CD14-positive monocyte (primary cell): ENCODE measurements around the gene C5orf15. TPM values are rescaled to one million over a fixed set of nuclear protein-coding genes. Genes with fewer than 3 reads are reported as not detected.

Experiments
- DNase-seq, 3 donors: peaks; one replicate each; pipeline ENCODE4 v3.0.0-alpha.2; 2011 to 2022
- H2AFZ ChIP-seq: 2 replicates; pipeline ENCODE4 v1.6.0; 2012; ENCODE audit warnings: mild to moderate bottlenecking, low read depth, low read length, inconsistent platforms; ENCODE audit not compliant: insufficient read depth, poor library complexity, severe bottlenecking
- H3K27ac ChIP-seq, 2 donors: 1 replicate in 1 of 2; 2 replicates in 1 of 2; pipeline ENCODE4 v1.5.1; 2012 to 2013; ENCODE audit warnings: low read length in 2 of 2, control low read depth in 1 of 2, inconsistent platforms in 1 of 2, low read depth in 1 of 2, mild to moderate bottlenecking in 1 of 2
- H3K27me3 ChIP-seq, 2 donors: one replicate each; pipeline versions ENCODE4 v1.6.0 to v1.6.1; 2011 to 2013; ENCODE audit warnings: low read length in 2 of 2; ENCODE audit not compliant: control insufficient read depth in 2 of 2, insufficient read depth in 2 of 2
- H3K36me3 ChIP-seq, 2 donors: replicated peaks in 1 of 2; 1 replicate in 1 of 2; 2 replicates in 1 of 2; pipeline versions ENCODE4 v1.5.1 to v1.6.1; 2012 to 2013; ENCODE audit warnings: low read length in 2 of 2, control low read depth in 1 of 2, inconsistent platforms in 1 of 2, mild to moderate bottlenecking in 1 of 2; ENCODE audit not compliant: insufficient read depth in 2 of 2, control insufficient read depth in 1 of 2
- H3K4me1 ChIP-seq, 2 donors: 1 replicate in 1 of 2; 2 replicates in 1 of 2; pipeline versions ENCODE4 v1.5.1 to v1.6.1; 2012 to 2013; ENCODE audit warnings: low read length in 2 of 2, control low read depth in 1 of 2, inconsistent platforms in 1 of 2, mild to moderate bottlenecking in 1 of 2, moderate library complexity in 1 of 2; ENCODE audit not compliant: insufficient read depth in 2 of 2, control insufficient read depth in 1 of 2
- H3K4me2 ChIP-seq: replicated peaks from 2 replicates; pipeline ENCODE3; 2012; ENCODE audit warnings: low read length, moderate library complexity, mild to moderate bottlenecking; ENCODE audit not compliant: poor library complexity, severe bottlenecking; ENCODE audit errors: extremely low read depth
- H3K4me3 ChIP-seq, 3 experiments: fragments of 200-600 bp in 1 of 3; sonication (generic) in 1 of 3; replicated peaks in 1 of 3; 1 replicate in 2 of 3; 2 replicates in 1 of 3; pipeline ENCODE4 v1.5.1; 2011 to 2013; ENCODE audit warnings: low read length in 3 of 3, mild to moderate bottlenecking in 3 of 3, control low read depth in 2 of 3, low read depth in 2 of 3, inconsistent platforms in 1 of 3, moderate library complexity in 1 of 3
- H3K79me2 ChIP-seq: 2 replicates; pipeline ENCODE4 v1.6.0; 2012; ENCODE audit warnings: mild to moderate bottlenecking, control low read depth, inconsistent platforms, low read length, moderate library complexity; ENCODE audit not compliant: insufficient read depth
- H3K9ac ChIP-seq: 2 replicates; pipeline ENCODE4 v1.6.0; 2017; ENCODE audit warnings: low read length, mild to moderate bottlenecking; ENCODE audit not compliant: insufficient read depth, poor library complexity, severe bottlenecking
- H3K9me3 ChIP-seq, 2 donors: replicated peaks in 1 of 2; 1 replicate in 1 of 2; 2 replicates in 1 of 2; pipeline versions ENCODE4 v1.5.1 to v1.6.1; 2012 to 2013; ENCODE audit warnings: low read length in 2 of 2, control low read depth in 1 of 2; ENCODE audit not compliant: control insufficient read depth in 1 of 2, insufficient read depth in 1 of 2
- H4K20me1 ChIP-seq: 2 replicates; pipeline ENCODE4 v1.6.0; 2012; ENCODE audit warnings: mild to moderate bottlenecking, low read length, control low read depth, moderate library complexity; ENCODE audit not compliant: insufficient read depth
- H3K27ac Mint-ChIP-seq, 7 donors: one replicate each; pipeline ENCODE4 v1.8.0; 2020; ENCODE audit warnings: mild to moderate bottlenecking in 7 of 7, mixed read lengths in 7 of 7, moderate library complexity in 6 of 7, inconsistent platforms in 2 of 7
- H3K27me3 Mint-ChIP-seq, 3 donors: one replicate each; pipeline ENCODE4 v1.8.0; 2021 to 2022; ENCODE audit warnings: low read depth in 3 of 3, mild to moderate bottlenecking in 3 of 3, mixed read lengths in 3 of 3, moderate library complexity in 3 of 3, inconsistent platforms in 1 of 3
- H3K36me3 Mint-ChIP-seq, 2 donors: one replicate each; pipeline ENCODE4 v1.8.0; 2020; ENCODE audit warnings: mixed read lengths in 2 of 2, inconsistent platforms in 1 of 2, mild to moderate bottlenecking in 1 of 2
- H3K4me1 Mint-ChIP-seq: one replicate; pipeline ENCODE4 v1.8.0; 2020; ENCODE audit warnings: mild to moderate bottlenecking, mixed read lengths
- H3K4me3 Mint-ChIP-seq, 2 donors: one replicate each; pipeline ENCODE4 v1.8.0; 2020; ENCODE audit warnings: mild to moderate bottlenecking in 2 of 2, mixed read lengths in 2 of 2, moderate library complexity in 1 of 2
- H3K9me3 Mint-ChIP-seq, 7 donors: one replicate each; pipeline ENCODE4 v1.8.0; 2020 to 2022; ENCODE audit warnings: mixed read lengths in 7 of 7, mild to moderate bottlenecking in 6 of 7, moderate library complexity in 6 of 7, inconsistent platforms in 2 of 7
- CTCF ChIP-seq: fragments of 200-600 bp; IDR thresholded peaks from one replicate; pipeline ENCODE4 v1.8.0; 2022; ENCODE audit warnings: antibody characterized with exemption, mild to moderate bottlenecking
- WGBS: methylation state at CpG from one replicate; pipeline ENCODE4 v1.1.5; 2013; ENCODE audit warnings: missing lambda C conversion rate; ENCODE audit not compliant: insufficient coverage; 5-methylcytosine and 5-hydroxymethylcytosine counted together
- intact Hi-C, 2 donors: fragments of 100-400 bp; cut with micrococcal nuclease; formaldehyde crosslinking; loops; one replicate each; pipeline versions ENCODE4 v1.15.0 to v1.15.1; 2023
- polyA plus RNA-seq, 3 donors: library from polyadenylated mRNA; depleted of rRNA in 1 of 3; unstranded in 2 of 3; stranded (reverse) in 1 of 3; fragments of 300-500 nt in 2 of 3; fragments of >200 nt in 1 of 3; fragmentation: Illumina TruSeq in 2 of 3; gene quantifications; 1 replicate in 2 of 3; 2 replicates in 1 of 3; pipeline ENCODE4 v1.2.3, GENCODE V29; 2012 to 2021

C5orf15 gene
- polyA plus RNA-seq, 3 donors, result 38.0 to 59.2 (median 46.9) TPM

GRCh38 chr5:133963493-133964128 is 4.8 kb downstream of the C5orf15 start:
- H3K27me3 ChIP-seq, result no peaks in the 10 kb centered on the region
- no peak overlapping the region for H3K9ac ChIP-seq
- peaks cover 8 to 11% of the 10 kb centered on the region in 2 donors for H3K4me1 ChIP-seq
- H3K36me3 ChIP-seq, result peaks cover 11 to 19% of the 10 kb centered on the region in 2 donors
- H4K20me1 ChIP-seq, result peaks cover 21% of the 10 kb centered on the region
- H3K9me3 ChIP-seq, result no peaks in the 10 kb centered on the region
- H3K4me2 ChIP-seq, result no peak overlapping the region
- H3K79me2 ChIP-seq, result peaks cover 69% of the 10 kb centered on the region
- H3K4me3 Mint-ChIP-seq, result no peak overlapping the region
- peaks cover 0 to 2% (median 0%) of the 10 kb centered on the region in 7 donors for H3K9me3 Mint-ChIP-seq
- DNase-seq, result no peak
- H3K36me3 Mint-ChIP-seq, result peaks cover 17 to 18% of the 10 kb centered on the region in 2 donors
- no peak for TF ChIP-seq CTCF
- no peak overlapping the region for H3K27ac Mint-ChIP-seq
- peaks cover 23% of the 10 kb centered on the region for H3K4me1 Mint-ChIP-seq
- no peaks in the 10 kb centered on the region for H3K27me3 Mint-ChIP-seq
- intact Hi-C loops, result no loop called here
- no peak overlapping the region for H3K4me3 ChIP-seq
- no peak overlapping the region for H2AFZ ChIP-seq
- no peak overlapping the region for H3K27ac ChIP-seq
- WGBS, result no CpG with 5 or more reads among the region's 2 CpGs

- intact Hi-C loops, result no loop called here
- Histone ChIP-seq H3K4me2 (no peak overlapping the region), H3K4me1 (peaks cover 6 to 10% of the 10 kb centered on the region in 2 donors), H3K9me3 (no peaks in the 10 kb centered on the region), H3K79me2 (peaks cover 64% of the 10 kb centered on the region), H3K27ac (no peak overlapping the region), H3K4me3 (no peak overlapping the region), H4K20me1 (peaks cover 21% of the 10 kb centered on the region), H3K27me3 (no peaks in the 10 kb centered on the region), H3K36me3 (peaks cover 12 to 26% of the 10 kb centered on the region in 2 donors), H3K9ac (no peak overlapping the region), H2AFZ (no peak overlapping the region)
- Mint-ChIP-seq H3K27me3 (no peaks in the 10 kb centered on the region), H3K4me1 (peaks cover 23% of the 10 kb centered on the region), H3K27ac (peak overlapping the region in 1 of 7 donors; percentile 7), H3K36me3 (peaks cover 18 to 24% of the 10 kb centered on the region in 2 donors), H3K4me3 (no peak overlapping the region), H3K9me3 (peaks cover 0 to 2% (median 0%) of the 10 kb centered on the region in 7 donors)
- no peak for TF ChIP-seq CTCF
- 10% methylated on average over 1 of the region's 2 CpGs for WGBS
- no peak for DNase-seq
Observed at GRCh38 chr5:133962801-133963476, 5.5 kb downstream of the C5orf15 start.
